ENCODE data around the gene PRKD3. TPM values are rescaled to one million over a fixed set of nuclear protein-coding genes. Genes with fewer than 3 reads are reported as not detected.

PRKD3 gene
- 10 to 100 TPM; 16.8 to 23.5 TPM for total RNA-seq
- long read RNA-seq, full-length matches to known transcripts: 1 of 9 reads
- long read RNA-seq, partial matches to known transcripts: 0 of 9 reads
- long read RNA-seq, other reads (novel, unspliced or antisense): 8 of 9 reads

- peak in 1 of 2 donors; percentile 56 for DNase-seq
- peak; percentile 86 for ATAC-seq
- intact Hi-C loops (cut with DNase I, micrococcal nuclease): no loop called here
Observed at GRCh38 chr2:37324786-37325624, at the start of gene PRKD3. PRKD3 (minus strand) TSS chr2:37324833; CDS start chr2:37316524, 8,309 bp downstream.

- peak; percentile 81 for ATAC-seq
- intact Hi-C loops (cut with DNase I, micrococcal nuclease): no loop called here
- no peak for DNase-seq
Observed at GRCh38 chr2:37372000-37372399, 47.4 kb upstream of the PRKD3 start.

- DNase-seq (no peak), ATAC-seq (no peak)
- intact Hi-C loops (cut with DNase I, micrococcal nuclease): no loop called here
Observed at GRCh38 chr2:37370666-37371065, 46.0 kb upstream of the PRKD3 start.

- no peak for ATAC-seq
Observed at GRCh38 chr2:37367984-37368383, 43.4 kb upstream of the PRKD3 start.

GRCh38 chr2:37367310-37367709, 42.7 kb upstream of the PRKD3 start:
- ATAC-seq: no peak

More at GRCh38 chr2:37367984-37368383, 43.4 kb upstream of the PRKD3 start:
- intact Hi-C loops (cut with DNase I, micrococcal nuclease): no loop called here
- DNase-seq: no peak

GRCh38 chr2:37366773-37367172, 42.1 kb upstream of the PRKD3 start:
- ATAC-seq: no peak
- intact Hi-C loops (cut with DNase I, micrococcal nuclease): no loop called here
- no peak for DNase-seq

More at GRCh38 chr2:37367310-37367709, 42.7 kb upstream of the PRKD3 start:
- intact Hi-C loops (cut with DNase I, micrococcal nuclease): no loop called here
- no peak for DNase-seq

GRCh38 chr2:37365669-37366068, 41.0 kb upstream of the PRKD3 start:
- ATAC-seq: no peak
- no peak for DNase-seq
- intact Hi-C loops (cut with DNase I, micrococcal nuclease): no loop called here

- intact Hi-C loops (cut with DNase I, micrococcal nuclease): no loop called here
- no peak for DNase-seq
Observed at GRCh38 chr2:37364351-37364750, 39.7 kb upstream of the PRKD3 start.

GRCh38 chr2:37361994-37362698, 37.5 kb upstream of the PRKD3 start:
- ATAC-seq (no peak), DNase-seq (no peak)
- intact Hi-C loops (cut with DNase I, micrococcal nuclease): no loop called here

More at GRCh38 chr2:37364351-37364750, 39.7 kb upstream of the PRKD3 start:
- ATAC-seq: no peak

- DNase-seq (no peak), ATAC-seq (no peak)
- intact Hi-C loops (cut with DNase I, micrococcal nuclease): no loop called here
Observed at GRCh38 chr2:37361216-37361815, 36.7 kb upstream of the PRKD3 start.

GRCh38 chr2:37358466-37358865, 33.8 kb upstream of the PRKD3 start:
- intact Hi-C loops (cut with DNase I, micrococcal nuclease): no loop called here
- ATAC-seq: no peak
- no peak for DNase-seq

GRCh38 chr2:37357530-37357929, 32.9 kb upstream of the PRKD3 start:
- DNase-seq (no peak), ATAC-seq (peak; percentile 98)

GRCh38 chr2:37357069-37357468, 32.4 kb upstream of the PRKD3 start:
- intact Hi-C loops (cut with DNase I, micrococcal nuclease): no loop called here
- DNase-seq (no peak), ATAC-seq (no peak)

More at GRCh38 chr2:37357530-37357929, 32.9 kb upstream of the PRKD3 start:
- intact Hi-C loops (cut with DNase I, micrococcal nuclease): no loop called here

- intact Hi-C loops (cut with DNase I, micrococcal nuclease): no loop called here
- ATAC-seq (no peak), DNase-seq (no peak)
Observed at GRCh38 chr2:37356299-37356698, 31.7 kb upstream of the PRKD3 start.

- no peak for DNase-seq
- intact Hi-C loops (cut with DNase I, micrococcal nuclease): no loop called here
- no peak for ATAC-seq
Observed at GRCh38 chr2:37355735-37356134, 31.1 kb upstream of the PRKD3 start.

GRCh38 chr2:37354531-37354930, 29.9 kb upstream of the PRKD3 start:
- ATAC-seq (no peak), DNase-seq (no peak)
- intact Hi-C loops (cut with DNase I, micrococcal nuclease): no loop called here

- DNase-seq (peak; percentile 44 to 56), ATAC-seq (peak; percentile 85)
- intact Hi-C loops (cut with DNase I, micrococcal nuclease): no loop called here
Observed at GRCh38 chr2:37350034-37350433, 25.4 kb upstream of the PRKD3 start.

- no peak for DNase-seq
- no peak for ATAC-seq
Observed at GRCh38 chr2:37349231-37349860, 24.7 kb upstream of the PRKD3 start.

GRCh38 chr2:37348155-37348554, 23.5 kb upstream of the PRKD3 start:
- no peak for DNase-seq
- ATAC-seq: no peak
- intact Hi-C loops (cut with DNase I, micrococcal nuclease): no loop called here

More at GRCh38 chr2:37349231-37349860, 24.7 kb upstream of the PRKD3 start:
- intact Hi-C loops (cut with DNase I, micrococcal nuclease): no loop called here
